GM19328 (cell line): ENCODE measurements around the gene RBMS3.

Experiments
- ATAC-seq: cut with Tn5 transposase; IDR thresholded peaks from one replicate; pipeline ENCODE4 v1.9.1; 2021; ENCODE audit warnings: mild to moderate bottlenecking, moderate library complexity; ENCODE audit not compliant: unreplicated experiment

Gene RBMS3

GRCh38 chr3:29850641-29851040 is 569.8 kb downstream of the RBMS3 start:
- ATAC-seq, result no peak

DNA sequence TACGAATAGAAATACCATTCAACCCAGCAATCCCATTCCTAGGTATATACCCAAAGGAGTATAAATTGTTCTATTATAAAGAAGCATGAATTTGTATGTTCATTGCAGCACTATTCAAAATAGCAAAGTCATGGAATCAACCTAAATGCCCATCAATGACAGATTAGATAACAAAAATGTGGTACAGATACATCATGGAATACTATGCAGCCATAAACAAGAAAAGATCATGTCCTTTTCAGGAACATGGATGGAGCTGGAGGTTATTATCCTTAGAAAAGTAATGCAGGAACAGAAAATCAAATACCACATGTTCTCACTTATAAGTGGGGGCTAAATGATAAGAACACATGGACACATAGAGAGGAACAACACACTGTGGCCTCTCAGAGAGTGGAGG is 571.9 kb downstream of the RBMS3 start:
- no peak for ATAC-seq

GRCh38 chr3:29853841-29854397 is 573.0 kb downstream of the RBMS3 start:
- ATAC-seq, result no peak

GRCh38 chr3:29854821-29855220 is 574.0 kb downstream of the RBMS3 start:
- ATAC-seq, result no peak

DNA sequence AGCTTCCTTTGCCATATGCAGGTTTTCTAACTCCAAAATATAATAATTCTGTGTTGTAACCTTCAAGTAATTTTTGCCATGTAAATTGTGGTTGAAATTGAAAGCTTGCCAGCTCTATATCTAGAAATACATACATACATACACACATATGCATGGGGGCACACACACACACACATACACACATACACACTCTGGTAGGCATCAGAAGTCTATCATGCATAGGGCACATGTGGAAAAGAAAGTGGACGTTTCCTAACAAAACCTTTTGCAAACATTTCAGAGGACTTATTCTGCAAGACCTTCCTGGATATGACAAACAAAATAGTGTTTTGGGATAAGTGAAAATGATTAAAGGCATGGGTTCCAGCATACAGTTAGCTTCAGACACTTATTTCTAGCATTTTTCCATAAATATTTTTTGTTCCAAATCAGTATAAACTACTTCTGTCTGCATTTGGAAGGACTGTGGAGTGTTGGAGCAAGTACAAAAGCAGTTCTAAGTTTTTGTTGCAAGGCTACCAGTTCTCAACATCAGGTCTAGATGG is 578.9 kb downstream of the RBMS3 start:
- ATAC-seq, result no peak

GRCh38 chr3:29864809-29865208 is 583.9 kb downstream of the RBMS3 start:
- no peak for ATAC-seq

GRCh38 chr3:29868543-29869101 is 587.8 kb downstream of the RBMS3 start:
- no peak for ATAC-seq

- no peak for ATAC-seq
Measured at GRCh38 chr3:29870136-29870535, 589.3 kb downstream of the RBMS3 start.

GRCh38 chr3:29871087-29871486 is 590.2 kb downstream of the RBMS3 start:
- no peak for ATAC-seq

- ATAC-seq, result no peak
Measured at GRCh38 chr3:29880809-29881208, 599.9 kb downstream of the RBMS3 start.

GRCh38 chr3:29887451-29887850 is 606.6 kb downstream of the RBMS3 start:
- no peak for ATAC-seq

DNA sequence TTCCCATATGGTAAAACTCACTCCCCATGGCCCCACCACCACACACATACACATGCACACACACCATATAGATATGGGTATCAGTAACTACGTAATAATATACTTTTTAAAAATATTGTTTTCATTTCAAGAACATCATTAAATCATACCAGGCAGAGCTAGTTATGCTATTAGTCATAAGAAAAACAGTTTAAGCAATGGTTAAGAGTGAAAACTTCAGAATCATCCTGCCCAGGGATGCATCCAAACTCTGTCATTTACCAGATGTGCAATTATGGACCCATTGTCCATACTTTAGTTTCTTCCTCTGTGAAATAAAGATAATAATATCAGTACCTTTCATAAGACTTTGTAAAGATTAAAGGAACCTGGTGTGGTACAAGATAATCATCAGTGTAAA is 608.3 kb downstream of the RBMS3 start:
- no peak for ATAC-seq

DNA sequence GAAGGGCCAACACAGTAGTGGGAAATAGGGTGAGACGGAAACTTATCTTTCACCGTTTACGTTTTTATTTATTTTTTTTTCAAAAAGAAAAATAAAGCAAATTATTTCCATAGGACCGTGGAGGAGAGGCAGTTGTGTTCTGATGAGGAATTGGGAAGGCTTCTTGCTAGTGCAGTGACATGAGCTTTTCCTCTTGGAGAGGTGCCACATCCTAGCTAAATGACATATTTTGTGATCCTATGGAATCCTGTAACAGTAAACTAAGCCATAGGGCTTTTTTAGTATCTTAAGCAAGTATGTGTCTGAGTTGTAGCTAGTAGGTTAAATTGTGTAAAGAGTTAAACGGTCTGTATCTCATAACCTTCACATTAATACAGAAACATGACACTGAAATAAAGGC is 609.9 kb downstream of the RBMS3 start:
- no peak for ATAC-seq

GRCh38 chr3:29892976-29893554 is 612.2 kb downstream of the RBMS3 start:
- no peak for ATAC-seq

DNA sequence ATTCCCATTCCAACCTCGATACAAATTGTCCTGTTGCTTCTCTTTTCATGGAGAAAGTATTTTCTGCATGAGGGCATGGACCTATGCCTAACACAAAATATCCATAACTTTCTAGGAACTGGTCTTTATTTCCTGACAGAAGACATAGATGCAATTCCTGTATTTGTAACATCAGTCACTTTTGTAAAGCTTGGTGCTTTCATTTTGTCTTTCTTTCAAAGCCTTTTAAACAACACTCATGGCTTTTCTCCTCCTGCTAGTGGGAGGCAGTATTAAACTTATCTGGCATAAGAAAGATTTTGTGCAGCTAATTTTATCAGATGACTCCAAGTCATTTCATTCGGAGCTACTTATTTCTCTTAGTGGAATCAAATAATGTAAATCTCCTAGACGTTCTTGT is 616.0 kb downstream of the RBMS3 start:
- ATAC-seq, result no peak

DNA sequence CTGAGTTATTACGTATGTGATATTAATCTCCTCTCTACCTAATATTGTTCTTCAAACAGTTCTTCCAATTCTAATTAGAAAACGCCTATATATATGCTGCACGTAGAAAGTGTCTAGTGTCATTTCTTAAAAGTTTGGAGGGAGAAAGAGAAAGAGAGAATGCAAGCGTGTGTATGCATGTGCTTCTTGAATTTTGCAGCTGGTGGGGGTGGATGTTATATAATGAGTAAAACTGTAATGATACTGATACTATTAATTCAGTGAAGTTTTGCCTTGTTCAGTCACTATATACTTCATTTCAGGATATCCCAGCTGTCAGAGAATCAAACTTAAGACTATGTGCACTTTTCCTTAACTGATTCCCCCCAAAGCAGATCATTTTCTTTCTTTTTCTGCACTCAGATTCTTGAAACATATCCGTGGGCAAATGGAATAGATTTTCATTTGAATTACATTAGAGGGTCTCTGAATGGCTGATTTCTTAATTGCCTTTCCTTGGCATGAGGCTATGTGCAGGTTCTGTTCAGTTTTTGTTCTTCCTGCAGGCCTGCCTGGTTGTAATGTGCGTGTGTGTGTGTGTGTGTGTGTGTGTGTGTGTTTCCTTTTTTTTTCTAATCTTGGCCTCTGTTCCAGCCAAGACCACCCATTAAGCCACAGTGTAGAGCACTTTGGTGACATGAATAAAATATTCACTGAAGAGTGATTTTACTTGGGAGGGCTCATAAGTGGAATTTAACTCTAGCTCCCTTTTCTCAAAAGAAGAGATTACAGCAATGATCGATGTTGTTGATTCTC is 617.5 kb downstream of the RBMS3 start:
- ATAC-seq, result no peak

- no peak for ATAC-seq
Measured at GRCh38 chr3:29899021-29899420, 618.1 kb downstream of the RBMS3 start.

- ATAC-seq, result no peak
Measured at GRCh38 chr3:29901097-29901496, 620.2 kb downstream of the RBMS3 start.

DNA sequence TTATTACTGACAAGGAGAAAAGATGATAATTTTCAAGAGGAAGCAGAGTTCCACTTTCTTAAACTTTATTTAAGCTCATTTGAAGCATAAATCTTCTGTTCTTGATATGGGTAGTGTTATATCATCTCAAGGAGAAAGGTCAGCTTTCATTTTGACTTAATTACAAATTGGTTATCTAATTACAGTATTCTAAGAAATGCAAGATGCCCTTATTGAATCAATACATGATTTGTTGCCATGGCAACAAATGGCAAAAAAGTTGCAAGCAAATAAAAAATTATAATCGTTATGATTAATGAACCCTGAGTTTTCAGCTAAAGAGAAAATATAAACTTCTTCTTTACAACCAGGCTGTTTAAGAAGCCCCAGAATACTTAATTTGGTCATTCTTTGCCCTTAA is 622.7 kb downstream of the RBMS3 start:
- ATAC-seq, result no peak

- no peak for ATAC-seq
Measured at GRCh38 chr3:29906906-29907305, 626.0 kb downstream of the RBMS3 start.

GRCh38 chr3:29912600-29913288 is 631.9 kb downstream of the RBMS3 start:
- ATAC-seq, result no peak
